CD4-positive, CD25-positive, alpha-beta regulatory T cell (primary cell): ENCODE data around the gene CDH24. TPM values are rescaled to one million over a fixed set of nuclear protein-coding genes. Genes with fewer than 3 reads are reported as not detected.

Experiments used
- ATAC-seq, 2 donors: fragments of 150-1000 bp; cut with Tn5 transposase; one replicate each; pipeline ENCODE4 v1.10.0; 2021; ENCODE audit warnings: low read depth in 2 of 2, moderate number of reproducible peaks in 2 of 2, moderate library complexity in 1 of 2
- DNase-seq, 3 donors: peaks; one replicate each; pipeline versions ENCODE4 v3.0.0 to v3.0.0-alpha.2; 2012 to 2022; ENCODE audit warnings: mixed read lengths in 1 of 3
- H3K27ac ChIP-seq: one replicate; pipeline ENCODE4 v1.7.0; 2013; ENCODE audit warnings: mild to moderate bottlenecking, low read length; ENCODE audit not compliant: insufficient read depth, poor library complexity, severe bottlenecking
- H3K27me3 ChIP-seq: one replicate; pipeline ENCODE4 v1.7.0; 2013; ENCODE audit warnings: low read length; ENCODE audit not compliant: control insufficient read depth, insufficient read depth
- H3K36me3 ChIP-seq: one replicate; pipeline ENCODE4 v1.7.0; 2013; ENCODE audit warnings: mild to moderate bottlenecking, low read length, moderate library complexity; ENCODE audit not compliant: control insufficient read depth, insufficient read depth
- H3K4me1 ChIP-seq: 2 replicates; pipeline ENCODE4 v1.7.0; 2013; ENCODE audit warnings: mild to moderate bottlenecking, low read length; ENCODE audit not compliant: insufficient read depth, control insufficient read depth, poor library complexity, severe bottlenecking
- H3K4me3 ChIP-seq: one replicate; pipeline ENCODE4 v1.7.0; 2013; ENCODE audit warnings: low read depth, mild to moderate bottlenecking, low read length, moderate library complexity
- H3K9me3 ChIP-seq, 2 experiments: 1 replicate in 1 of 2; 2 replicates in 1 of 2; pipeline ENCODE4 v1.7.0; 2013; ENCODE audit warnings: low read length in 2 of 2, mild to moderate bottlenecking in 1 of 2, moderate library complexity in 1 of 2; ENCODE audit not compliant: control insufficient read depth in 2 of 2
- H3K27ac Mint-ChIP-seq, 3 donors: one replicate each; pipeline ENCODE4 v1.8.0; 2020 to 2022; ENCODE audit warnings: mild to moderate bottlenecking in 3 of 3, mixed read lengths in 3 of 3, moderate library complexity in 2 of 3
- H3K27me3 Mint-ChIP-seq: one replicate; pipeline ENCODE4 v1.8.0; 2022; ENCODE audit warnings: mild to moderate bottlenecking, mixed read lengths
- H3K36me3 Mint-ChIP-seq: one replicate; pipeline ENCODE4 v1.8.0; 2020; ENCODE audit warnings: mixed read lengths
- H3K4me1 Mint-ChIP-seq, 4 donors: one replicate each; pipeline ENCODE4 v1.8.0; 2020 to 2022; ENCODE audit warnings: mixed read lengths in 4 of 4, mild to moderate bottlenecking in 1 of 4
- H3K4me3 Mint-ChIP-seq, 4 donors: one replicate each; pipeline ENCODE4 v1.8.0; 2020 to 2022; ENCODE audit warnings: mild to moderate bottlenecking in 4 of 4, mixed read lengths in 4 of 4, moderate library complexity in 3 of 4
- H3K9me3 Mint-ChIP-seq, 7 donors: one replicate each; pipeline ENCODE4 v1.8.0; 2020 to 2022; ENCODE audit warnings: mixed read lengths in 7 of 7, mild to moderate bottlenecking in 3 of 7, moderate library complexity in 2 of 7
- polyA plus RNA-seq, 4 donors: library from polyadenylated mRNA; unstranded; fragments of 300-500 nt; fragmentation: Illumina TruSeq; gene quantifications; one replicate each; pipeline ENCODE4 v1.2.3, GENCODE V29; 2021
- total RNA-seq: library from RNA; stranded (reverse); gene quantifications from one replicate; pipeline ENCODE4 v1.2.3, GENCODE V29; 2022

Gene CDH24
- total and polyA plus RNA-seq, 5 donors from 2014 or later = 0.17 to 2.9 (median 0.29) TPM

GRCh38 chr14:23057757-23058653 lies 685 bp upstream of the CDH24 start:
- no peaks in the 10 kb centered on the region for H3K9me3 ChIP-seq
- Mint-ChIP-seq H3K36me3 (peaks cover 14% of the 10 kb centered on the region), H3K4me1 (peaks cover 0 to 19% (median 15%) of the 10 kb centered on the region in 4 donors), H3K27ac (peak overlapping the region in 2 of 3 donors; percentile 32 to 84), H3K4me3 (peak overlapping the region; percentile 72 to 96 (median 90)), H3K9me3 (no peaks in the 10 kb centered on the region), H3K27me3 (no peaks in the 10 kb centered on the region)
- ATAC-seq = peak; percentile 71 to 74
- no peak overlapping the region for H3K27ac ChIP-seq
- peaks cover 22% of the 10 kb centered on the region for H3K4me1 ChIP-seq
- peak overlapping the region; percentile 26 for H3K4me3 ChIP-seq
- H3K27me3 ChIP-seq = no peaks in the 10 kb centered on the region
- DNase-seq = peak; percentile 77 to 86 (median 84)
- peaks cover 38% of the 10 kb centered on the region for H3K36me3 ChIP-seq

DNA sequence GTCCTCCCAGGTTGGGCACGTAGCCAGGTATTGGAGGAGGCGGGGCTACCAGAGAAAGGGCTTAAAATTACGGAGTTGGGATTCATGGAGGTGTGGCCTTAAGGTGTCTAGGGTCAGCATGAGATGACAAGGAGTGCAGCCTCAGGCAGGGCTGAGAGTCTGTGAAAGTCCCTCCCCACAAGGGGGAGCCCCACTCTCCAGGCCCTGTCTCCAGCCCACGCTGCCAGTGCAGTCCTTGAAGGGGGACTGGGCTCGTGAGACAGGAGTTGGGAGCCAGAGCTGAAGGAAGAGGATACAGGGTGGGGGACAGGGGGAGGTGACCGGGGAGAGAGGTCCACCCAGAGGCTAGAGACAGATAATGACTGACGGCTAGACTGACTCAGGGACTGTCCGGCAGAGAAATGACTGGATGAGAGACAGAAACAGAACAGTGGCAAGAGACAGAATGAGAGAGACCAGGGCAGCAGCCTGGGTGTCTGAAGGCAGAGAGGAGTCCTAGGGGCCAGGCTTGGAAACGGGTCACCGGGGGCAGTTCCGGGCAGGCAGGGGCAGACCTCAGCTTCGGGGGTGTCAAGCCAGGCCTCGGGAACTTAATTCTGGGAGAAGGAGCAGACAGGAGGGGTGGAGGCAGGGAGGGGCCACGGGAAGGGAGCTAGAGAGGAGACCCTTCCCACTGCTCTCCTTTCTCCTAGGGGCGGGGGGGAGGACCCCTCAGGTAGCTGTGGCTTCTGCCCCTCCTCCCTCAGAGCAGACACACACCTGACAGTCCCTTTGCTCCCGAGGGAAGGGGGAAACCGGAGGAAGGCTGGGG lies 970 bp downstream of the CDH24 start:
- peak overlapping the region; percentile 87 to 93 (median 91) for H3K4me3 Mint-ChIP-seq
- peak overlapping the region; percentile 51 for H3K4me3 ChIP-seq
- no peaks in the 10 kb centered on the region for H3K27me3 Mint-ChIP-seq
- H3K36me3 ChIP-seq = peaks cover 26% of the 10 kb centered on the region
- H3K27ac ChIP-seq = no peak overlapping the region
- no peaks in the 10 kb centered on the region for H3K9me3 Mint-ChIP-seq
- H3K9me3 ChIP-seq = no peaks in the 10 kb centered on the region
- peaks cover 22% of the 10 kb centered on the region for H3K4me1 ChIP-seq
- H3K4me1 Mint-ChIP-seq = peaks cover 0 to 21% (median 15%) of the 10 kb centered on the region in 4 donors
- H3K27me3 ChIP-seq = no peaks in the 10 kb centered on the region
- peak; percentile 59 to 75 (median 68) for DNase-seq
- ATAC-seq = peak; percentile 72 to 75
- H3K27ac Mint-ChIP-seq = peak overlapping the region; percentile 78 to 87 (median 84)
- peaks cover 5% of the 10 kb centered on the region for H3K36me3 Mint-ChIP-seq

- Mint-ChIP-seq H3K27me3 (no peaks in the 10 kb centered on the region), H3K4me1 (peaks cover 0 to 21% (median 15%) of the 10 kb centered on the region in 4 donors), H3K36me3 (peaks cover 1% of the 10 kb centered on the region), H3K27ac (peak overlapping the region in 2 of 3 donors; percentile 84 to 87), H3K9me3 (no peaks in the 10 kb centered on the region), H3K4me3 (peak overlapping the region in 3 of 4 donors; percentile 11 to 91 (median 87))
- no peaks in the 10 kb centered on the region for H3K9me3 ChIP-seq
- H3K27ac ChIP-seq = no peak overlapping the region
- H3K4me1 ChIP-seq = peaks cover 22% of the 10 kb centered on the region
- peaks cover 20% of the 10 kb centered on the region for H3K36me3 ChIP-seq
- no peak overlapping the region for H3K4me3 ChIP-seq
- no peaks in the 10 kb centered on the region for H3K27me3 ChIP-seq
- ATAC-seq (no peak), DNase-seq (no peak)
These were observed 1.6 kb downstream of the CDH24 start for GRCh38 chr14:23055621-23056144.

GRCh38 chr14:23055147-23055550 lies 2.2 kb downstream of the CDH24 start:
- Histone ChIP-seq H3K4me1 (peaks cover 22% of the 10 kb centered on the region), H3K4me3 (no peak overlapping the region), H3K27ac (no peak overlapping the region), H3K36me3 (peaks cover 14% of the 10 kb centered on the region), H3K9me3 (no peaks in the 10 kb centered on the region), H3K27me3 (no peaks in the 10 kb centered on the region)
- ATAC-seq (no peak), DNase-seq (no peak)
- Mint-ChIP-seq H3K4me1 (peaks cover 0 to 21% (median 15%) of the 10 kb centered on the region in 4 donors), H3K4me3 (peak overlapping the region in 2 of 4 donors; percentile 33 to 91), H3K36me3 (no peaks in the 10 kb centered on the region), H3K9me3 (no peaks in the 10 kb centered on the region), H3K27me3 (no peaks in the 10 kb centered on the region), H3K27ac (no peak overlapping the region)

GRCh38 chr14:23054000-23054811 lies 3.1 kb downstream of the CDH24 start:
- Histone ChIP-seq H3K36me3 (peaks cover 7% of the 10 kb centered on the region), H3K4me3 (no peak overlapping the region), H3K4me1 (peaks cover 22% of the 10 kb centered on the region), H3K27ac (no peak overlapping the region), H3K9me3 (no peaks in the 10 kb centered on the region), H3K27me3 (no peaks in the 10 kb centered on the region)
- H3K27me3 Mint-ChIP-seq = no peaks in the 10 kb centered on the region
- peak overlapping the region in 2 of 4 donors; percentile 33 to 91 for H3K4me3 Mint-ChIP-seq
- H3K36me3 Mint-ChIP-seq = no peaks in the 10 kb centered on the region
- H3K27ac Mint-ChIP-seq = no peak overlapping the region
- H3K9me3 Mint-ChIP-seq = no peaks in the 10 kb centered on the region
- ATAC-seq = no peak
- no peak for DNase-seq
- peaks cover 0 to 21% (median 15%) of the 10 kb centered on the region in 4 donors for H3K4me1 Mint-ChIP-seq

DNA sequence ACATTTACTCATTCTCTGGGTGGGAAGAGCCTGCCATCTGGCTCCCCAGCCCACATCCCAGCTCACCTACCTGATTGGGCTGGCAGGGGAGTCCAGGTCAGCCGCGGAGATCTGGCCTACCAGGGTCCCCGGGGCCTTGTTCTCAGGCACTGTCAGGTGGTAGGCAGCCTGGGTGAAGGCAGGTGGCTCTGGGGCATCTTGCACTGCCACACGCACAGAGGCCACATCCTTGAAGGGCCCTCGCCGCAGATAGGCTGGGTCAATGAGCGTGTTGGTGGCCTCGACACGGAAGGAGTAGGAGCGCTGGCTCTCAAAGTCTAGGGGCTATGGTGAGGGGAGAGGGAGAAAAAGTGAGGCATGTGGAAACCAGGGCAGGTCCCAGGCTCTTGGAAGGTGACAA lies 3.9 kb downstream of the CDH24 start:
- Histone ChIP-seq H3K27me3 (no peaks in the 10 kb centered on the region), H3K27ac (no peak overlapping the region), H3K36me3 (no peaks in the 10 kb centered on the region), H3K4me3 (no peak overlapping the region), H3K4me1 (peaks cover 22% of the 10 kb centered on the region), H3K9me3 (no peaks in the 10 kb centered on the region)
- H3K36me3 Mint-ChIP-seq = no peaks in the 10 kb centered on the region
- H3K9me3 Mint-ChIP-seq = no peaks in the 10 kb centered on the region
- peak overlapping the region in 1 of 4 donors; percentile 8 for H3K4me3 Mint-ChIP-seq
- H3K27me3 Mint-ChIP-seq = no peaks in the 10 kb centered on the region
- DNase-seq = no peak
- H3K4me1 Mint-ChIP-seq = peaks cover 0 to 21% (median 15%) of the 10 kb centered on the region in 4 donors
- ATAC-seq = no peak
- no peak overlapping the region for H3K27ac Mint-ChIP-seq

GRCh38 chr14:23052671-23053070 lies 4.6 kb downstream of the CDH24 start:
- Histone ChIP-seq H3K27ac (no peak overlapping the region), H3K36me3 (no peaks in the 10 kb centered on the region), H3K27me3 (no peaks in the 10 kb centered on the region), H3K9me3 (no peaks in the 10 kb centered on the region), H3K4me3 (no peak overlapping the region), H3K4me1 (peaks cover 16% of the 10 kb centered on the region)
- DNase-seq = no peak
- no peaks in the 10 kb centered on the region for H3K27me3 Mint-ChIP-seq
- no peaks in the 10 kb centered on the region for H3K9me3 Mint-ChIP-seq
- peak overlapping the region in 1 of 4 donors; percentile 8 for H3K4me3 Mint-ChIP-seq
- ATAC-seq = no peak
- H3K4me1 Mint-ChIP-seq = peaks cover 0 to 17% (median 10%) of the 10 kb centered on the region in 4 donors
- H3K27ac Mint-ChIP-seq = peak overlapping the region in 1 of 3 donors; percentile 55
- H3K36me3 Mint-ChIP-seq = no peaks in the 10 kb centered on the region
